Cardiac muscle cell (in vitro differentiated cells and primary cell): ENCODE data around the gene CRABP2. TPM values are rescaled to one million over a fixed set of nuclear protein-coding genes. Genes with fewer than 3 reads are reported as not detected.
A peak's percentile ranks its signal among the peaks of the same experiment; 100 is the strongest.

Experiments used
- DNase-seq, 2 donors: peaks; one replicate each; pipeline versions ENCODE4 v3.0.0 to v3.0.0-alpha.2; 2010 to 2017; ENCODE audit warnings: low read depth in 1 of 2, low spot score in 1 of 2
- H3K27ac ChIP-seq: fragments of 200-600 bp; sonication (generic); 2 replicates; pipeline ENCODE4 v1.5.1; 2016
- H3K27me3 ChIP-seq: fragments of 200-600 bp; sonication (generic); 2 replicates; pipeline ENCODE4 v1.6.0; 2016; ENCODE audit warnings: control low read depth
- H3K36me3 ChIP-seq: fragments of 200-600 bp; sonication (generic); 2 replicates; pipeline ENCODE4 v1.5.1; 2016; ENCODE audit warnings: control low read depth
- H3K4me1 ChIP-seq: fragments of 200-600 bp; sonication (generic); 2 replicates; pipeline ENCODE4 v1.8.1; 2017; ENCODE audit warnings: low read depth, mild to moderate bottlenecking, mixed run types
- H3K4me3 ChIP-seq: fragments of 200-600 bp; sonication (generic); 2 replicates; pipeline ENCODE4 v1.5.1; 2016; ENCODE audit warnings: mild to moderate bottlenecking
- H3K9me3 ChIP-seq: fragments of 200-600 bp; sonication (generic); 2 replicates; pipeline ENCODE4 v1.5.1; 2017; ENCODE audit warnings: low read depth, mild to moderate bottlenecking, control low read depth
- CTCF ChIP-seq: IDR thresholded peaks from 2 replicates; pipeline ENCODE4 v1.5.1; 2012; ENCODE audit warnings: low read depth, mild to moderate bottlenecking, low read length
- polyA plus RNA-seq: library from polyadenylated mRNA; unstranded; fragments of >200 nt; fragmentation: Nextera tagmentation; extraction: Ambion mirVana; gene quantifications from 2 replicates; pipeline ENCODE4 v1.2.1, GENCODE V29; 2016
- total RNA-seq: library from RNA; depleted of rRNA; stranded (reverse); fragments of >200 nt; gene quantifications from 2 replicates; pipeline ENCODE4 v1.2.3, GENCODE V29; 2016

The CRABP2 gene
- total and polyA plus RNA-seq, 2 experiments from 2014 or later: 556 to 1,249 TPM

- peaks cover 25% of the 10 kb centered on the region for H3K4me1 ChIP-seq
- H3K36me3 ChIP-seq: peaks cover 14% of the 10 kb centered on the region
- H3K27me3 ChIP-seq: no peaks in the 10 kb centered on the region
- peak overlapping the region; percentile 85 for H3K27ac ChIP-seq
- H3K9me3 ChIP-seq: no peaks in the 10 kb centered on the region
- TF ChIP-seq CTCF: no peak
- no peak for DNase-seq
- no peak overlapping the region for H3K4me3 ChIP-seq
Observed at GRCh38 chr1:156721535-156721934, 16.2 kb upstream of the CRABP2 start.

DNA sequence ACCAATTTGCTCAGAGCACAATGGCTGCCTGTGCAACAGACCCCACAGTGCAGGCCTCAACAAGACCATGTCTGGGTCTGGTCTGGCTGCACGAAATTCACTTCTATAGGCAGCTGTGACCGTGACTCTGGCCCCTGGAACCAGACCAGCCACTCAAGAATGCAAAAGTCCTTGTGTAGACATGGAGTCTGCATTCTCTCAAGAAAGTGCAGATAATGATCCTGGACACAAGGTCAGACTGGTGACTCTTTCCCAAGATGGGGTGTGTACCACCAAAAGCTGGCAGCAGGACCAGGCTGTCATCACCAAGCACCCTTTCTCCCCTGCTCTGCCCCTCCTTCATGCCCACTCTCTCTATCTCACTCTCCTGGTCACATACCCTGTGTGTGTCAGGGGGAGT is 15.7 kb upstream of the CRABP2 start:
- peak overlapping the region; percentile 85 for H3K27ac ChIP-seq
- no peaks in the 10 kb centered on the region for H3K27me3 ChIP-seq
- peaks cover 23% of the 10 kb centered on the region for H3K4me1 ChIP-seq
- no peak for TF ChIP-seq CTCF
- H3K4me3 ChIP-seq: no peak overlapping the region
- no peaks in the 10 kb centered on the region for H3K9me3 ChIP-seq
- peak in 1 of 2 donors; percentile 73 for DNase-seq
- peaks cover 14% of the 10 kb centered on the region for H3K36me3 ChIP-seq

- H3K4me3 ChIP-seq: no peak overlapping the region
- no peak overlapping the region for H3K27ac ChIP-seq
- H3K27me3 ChIP-seq: no peaks in the 10 kb centered on the region
- H3K36me3 ChIP-seq: no peaks in the 10 kb centered on the region
- TF ChIP-seq CTCF: no peak
- H3K9me3 ChIP-seq: no peaks in the 10 kb centered on the region
- DNase-seq: no peak
- peaks cover 30% of the 10 kb centered on the region for H3K4me1 ChIP-seq
Observed at GRCh38 chr1:156717351-156717750, 12.0 kb upstream of the CRABP2 start.

DNA sequence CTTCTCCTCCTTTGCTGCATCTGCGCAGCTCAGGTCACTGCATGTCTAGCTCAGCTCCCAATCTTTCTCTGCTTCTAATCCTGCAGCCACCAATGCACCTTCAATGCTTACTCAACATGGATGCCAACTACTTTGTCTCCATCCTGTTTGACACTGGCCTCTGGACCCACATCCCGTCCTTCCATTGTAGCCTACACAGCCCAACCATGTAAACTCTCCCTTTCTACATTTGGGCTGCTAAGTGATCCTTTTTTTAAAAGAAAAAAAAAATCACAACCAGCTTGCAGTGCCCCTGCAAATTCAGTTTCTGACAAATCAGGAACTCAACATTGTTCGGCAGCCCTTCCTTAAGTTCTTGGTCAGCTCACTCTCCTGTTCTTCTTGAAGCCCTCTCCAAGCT is 9.4 kb upstream of the CRABP2 start:
- Histone ChIP-seq H3K4me1 (peaks cover 40% of the 10 kb centered on the region), H3K36me3 (no peaks in the 10 kb centered on the region), H3K9me3 (no peaks in the 10 kb centered on the region), H3K27me3 (no peaks in the 10 kb centered on the region), H3K4me3 (no peak overlapping the region), H3K27ac (no peak overlapping the region)
- no peak for TF ChIP-seq CTCF
- no peak for DNase-seq

DNA sequence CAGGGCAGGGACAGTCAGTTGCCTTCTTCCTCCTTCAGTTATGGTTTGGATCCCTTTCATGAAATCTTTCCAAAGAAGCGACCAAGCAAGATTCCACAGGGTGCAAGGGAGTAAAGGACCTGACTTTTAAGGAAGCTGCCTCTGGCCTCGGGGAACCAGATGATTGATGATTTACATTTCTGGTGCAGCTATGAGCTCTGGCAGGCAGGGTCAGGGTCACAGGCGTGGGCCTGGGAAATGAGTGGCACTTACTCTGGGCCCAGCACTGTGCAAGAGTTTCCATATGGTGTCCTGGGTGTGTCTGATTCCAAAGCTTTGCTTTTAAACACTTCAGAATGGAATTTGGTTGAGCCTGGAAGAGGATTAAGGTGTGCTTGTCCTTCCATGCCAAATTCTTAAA is 7.2 kb upstream of the CRABP2 start:
- Histone ChIP-seq H3K4me1 (peaks cover 60% of the 10 kb centered on the region), H3K27me3 (no peaks in the 10 kb centered on the region), H3K36me3 (no peaks in the 10 kb centered on the region), H3K4me3 (no peak overlapping the region), H3K9me3 (no peaks in the 10 kb centered on the region), H3K27ac (peak overlapping the region; percentile 86)
- no peak for DNase-seq
- TF ChIP-seq CTCF: no peak
